Endodermal cell (in vitro differentiated cells): ENCODE results near the gene WASF3. TPM values are rescaled to one million over a fixed set of nuclear protein-coding genes. Genes with fewer than 3 reads are reported as not detected.

Experiments
- DNase-seq: peaks from one replicate; pipeline ENCODE4 v3.0.0-alpha.2; 2017
- H3K27ac ChIP-seq: 2 replicates; pipeline ENCODE4 v1.5.1; 2013; ENCODE audit warnings: mild to moderate bottlenecking, low read depth, low read length, moderate library complexity
- H3K27me3 ChIP-seq: 2 replicates; pipeline ENCODE4 v1.6.1; 2013; ENCODE audit warnings: mild to moderate bottlenecking, low read length, moderate library complexity; ENCODE audit not compliant: insufficient read depth, control insufficient read depth, poor library complexity, severe bottlenecking
- H3K36me3 ChIP-seq: 2 replicates; pipeline ENCODE4 v1.7.0; 2013; ENCODE audit warnings: mild to moderate bottlenecking, low read length, moderate library complexity; ENCODE audit not compliant: control insufficient read depth, insufficient read depth
- H3K4me1 ChIP-seq: one replicate; pipeline ENCODE4 v1.7.0; 2013; ENCODE audit warnings: low read length; ENCODE audit not compliant: control insufficient read depth, insufficient read depth
- H3K4me3 ChIP-seq: 2 replicates; pipeline ENCODE4 v1.5.1; 2013; ENCODE audit warnings: mild to moderate bottlenecking, low read length, moderate library complexity
- H3K9ac ChIP-seq: 2 replicates; pipeline ENCODE4 v1.6.1; 2013; ENCODE audit warnings: mild to moderate bottlenecking, low read length, moderate library complexity; ENCODE audit not compliant: poor library complexity, severe bottlenecking; ENCODE audit errors: extremely low read depth
- H3K9me3 ChIP-seq: 2 replicates; pipeline ENCODE4 v1.6.1; 2013; ENCODE audit warnings: mild to moderate bottlenecking, low read length, moderate library complexity; ENCODE audit not compliant: control insufficient read depth
- H3K27ac Mint-ChIP-seq: 2 replicates; pipeline ENCODE4 v1.8.0; 2020; ENCODE audit warnings: mixed read lengths
- H3K27me3 Mint-ChIP-seq: 2 replicates; pipeline ENCODE4 v1.8.0; 2021; ENCODE audit warnings: mild to moderate bottlenecking, mixed read lengths; ENCODE audit not compliant: insufficient read depth
- H3K36me3 Mint-ChIP-seq: 2 replicates; pipeline ENCODE4 v1.8.0; 2020; ENCODE audit warnings: low read depth, mixed read lengths
- H3K4me1 Mint-ChIP-seq: 2 replicates; pipeline ENCODE4 v1.8.0; 2020; ENCODE audit warnings: mixed read lengths
- H3K4me3 Mint-ChIP-seq: 2 replicates; pipeline ENCODE4 v1.8.0; 2020; ENCODE audit warnings: mild to moderate bottlenecking, moderate library complexity, mixed read lengths
- H3K9me3 Mint-ChIP-seq: 2 replicates; pipeline ENCODE4 v1.8.0; 2020; ENCODE audit warnings: mild to moderate bottlenecking, mixed read lengths
- WGBS, 2 experiments: methylation state at CpG; one replicate each; pipeline versions ENCODE4 v1.1.5 to v1.1.7; 2013; ENCODE audit warnings: missing lambda C conversion rate in 2 of 2, mixed read lengths in 1 of 2; ENCODE audit not compliant: insufficient coverage in 1 of 2, insufficient read length in 1 of 2; 5-methylcytosine and 5-hydroxymethylcytosine counted together
- total RNA-seq, 2 donors: library from RNA; stranded (reverse); fragmentation: NEBNext Ultra II Directional in 1 of 2; extraction: Animal tissue kit (Norgen Biotek cat#: 25700) in 1 of 2; gene quantifications; 2 replicates in 1 of 2; 3 replicates in 1 of 2; pipeline ENCODE4 v1.2.1, GENCODE V29; 2021
- TF ChIP-seq, protein P1 (sequence below): fragments of 200-600 bp; sonication (generic); conservative IDR thresholded peaks from 2 replicates; pipeline ENCODE4 v1.5.0; 2021; ENCODE audit warnings: antibody characterized with exemption, mild to moderate bottlenecking

Gene WASF3
- total RNA-seq, 2 donors from 2014 or later: 20.5 to 32.6 TPM

DNA sequence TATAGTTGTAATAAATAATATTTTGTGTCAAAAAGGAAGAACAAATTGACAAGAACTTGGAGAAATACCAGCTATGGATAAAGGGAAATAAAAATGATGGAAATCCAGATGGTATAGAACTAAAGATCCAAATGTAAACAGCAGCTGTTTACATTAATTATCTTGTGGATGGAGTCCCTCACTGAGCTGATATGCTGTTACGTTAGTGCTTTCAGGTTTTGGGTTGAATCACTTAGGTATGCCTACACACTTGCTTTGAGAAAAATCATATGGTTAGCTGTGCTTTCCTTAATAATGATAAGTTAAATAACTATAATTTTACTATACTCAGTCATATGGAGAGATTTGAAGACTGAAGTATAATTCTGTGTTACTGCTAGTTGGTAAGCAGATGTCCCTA lies 27.7 kb downstream of the WASF3 start:
- H3K27me3 ChIP-seq: no peaks in the 10 kb centered on the region
- H3K4me1 Mint-ChIP-seq: peaks cover 19% of the 10 kb centered on the region

DNA sequence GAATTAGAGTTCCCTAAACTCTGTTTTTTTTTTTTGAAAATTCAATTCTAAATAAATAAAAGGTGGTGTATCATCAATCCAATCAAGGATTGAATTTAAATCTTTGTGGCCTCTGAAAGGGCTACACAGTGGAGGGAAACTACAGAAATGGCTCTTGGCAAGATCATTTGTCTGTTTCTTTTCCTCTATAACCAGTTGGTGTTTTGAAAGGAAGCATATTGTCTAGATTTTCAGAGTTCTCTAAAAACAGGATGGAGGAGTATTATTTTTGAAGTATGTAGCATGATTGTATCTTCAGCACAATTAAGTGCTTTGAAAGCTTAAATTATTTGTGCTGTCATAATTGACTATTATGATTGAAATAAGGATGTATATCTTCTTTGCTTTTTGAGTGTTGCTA lies 29.8 kb downstream of the WASF3 start:
- no peak overlapping the region for H3K27ac ChIP-seq
- DNase-seq: no peak
- Mint-ChIP-seq H3K4me1 (peaks cover 31% of the 10 kb centered on the region), H3K4me3 (no peak overlapping the region), H3K9me3 (no peaks in the 10 kb centered on the region), H3K27me3 (peaks cover 2% of the 10 kb centered on the region), H3K27ac (no peak overlapping the region), H3K36me3 (no peaks in the 10 kb centered on the region)
- TF ChIP-seq, protein P1, sequence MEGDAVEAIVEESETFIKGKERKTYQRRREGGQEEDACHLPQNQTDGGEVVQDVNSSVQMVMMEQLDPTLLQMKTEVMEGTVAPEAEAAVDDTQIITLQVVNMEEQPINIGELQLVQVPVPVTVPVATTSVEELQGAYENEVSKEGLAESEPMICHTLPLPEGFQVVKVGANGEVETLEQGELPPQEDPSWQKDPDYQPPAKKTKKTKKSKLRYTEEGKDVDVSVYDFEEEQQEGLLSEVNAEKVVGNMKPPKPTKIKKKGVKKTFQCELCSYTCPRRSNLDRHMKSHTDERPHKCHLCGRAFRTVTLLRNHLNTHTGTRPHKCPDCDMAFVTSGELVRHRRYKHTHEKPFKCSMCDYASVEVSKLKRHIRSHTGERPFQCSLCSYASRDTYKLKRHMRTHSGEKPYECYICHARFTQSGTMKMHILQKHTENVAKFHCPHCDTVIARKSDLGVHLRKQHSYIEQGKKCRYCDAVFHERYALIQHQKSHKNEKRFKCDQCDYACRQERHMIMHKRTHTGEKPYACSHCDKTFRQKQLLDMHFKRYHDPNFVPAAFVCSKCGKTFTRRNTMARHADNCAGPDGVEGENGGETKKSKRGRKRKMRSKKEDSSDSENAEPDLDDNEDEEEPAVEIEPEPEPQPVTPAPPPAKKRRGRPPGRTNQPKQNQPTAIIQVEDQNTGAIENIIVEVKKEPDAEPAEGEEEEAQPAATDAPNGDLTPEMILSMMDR: no peak
- no peaks in the 10 kb centered on the region for H3K4me1 ChIP-seq
- no peaks in the 10 kb centered on the region for H3K27me3 ChIP-seq
- no peak overlapping the region for H3K4me3 ChIP-seq
- H3K9ac ChIP-seq: no peak overlapping the region
- no peaks in the 10 kb centered on the region for H3K9me3 ChIP-seq
- no peaks in the 10 kb centered on the region for H3K36me3 ChIP-seq

More for the DNA sequence above, 27.7 kb downstream of the WASF3 start:
- H3K27ac Mint-ChIP-seq: no peak overlapping the region
- no peak overlapping the region for H3K4me3 Mint-ChIP-seq
- H3K9me3 Mint-ChIP-seq: no peaks in the 10 kb centered on the region
- DNase-seq: no peak
- H3K4me3 ChIP-seq: no peak overlapping the region
- WGBS, 2 experiments: 86 to 100% methylated on average over 1 of the region's 1 CpG
- no peak overlapping the region for H3K27ac ChIP-seq
- H3K36me3 Mint-ChIP-seq: no peaks in the 10 kb centered on the region
- H3K4me1 ChIP-seq: no peaks in the 10 kb centered on the region
- H3K9me3 ChIP-seq: no peaks in the 10 kb centered on the region
- peaks cover 2% of the 10 kb centered on the region for H3K27me3 Mint-ChIP-seq
- no peak overlapping the region for H3K9ac ChIP-seq
- TF ChIP-seq, protein P1: no peak
- H3K36me3 ChIP-seq: no peaks in the 10 kb centered on the region

DNA sequence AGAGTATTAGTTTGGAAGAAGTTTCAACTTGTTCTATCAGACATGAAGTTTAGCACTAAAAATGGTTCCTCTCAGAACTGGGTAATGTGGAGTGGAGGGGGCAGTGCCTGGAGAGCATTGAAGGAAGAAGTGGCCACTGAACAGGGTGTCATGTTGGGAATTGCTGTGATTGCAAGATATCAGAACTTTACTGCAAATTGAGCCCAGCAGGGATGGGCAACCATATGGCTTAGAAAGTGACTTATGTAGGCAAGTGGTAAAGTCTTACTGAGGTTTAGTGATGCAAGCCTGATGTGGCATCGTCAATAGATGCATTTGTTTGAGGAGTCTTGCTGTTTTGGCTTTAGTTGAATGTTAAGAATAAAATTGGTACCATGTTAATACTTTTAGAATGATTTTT lies 31.7 kb downstream of the WASF3 start:
- DNase-seq: no peak
- Histone ChIP-seq H3K4me1 (no peaks in the 10 kb centered on the region), H3K9me3 (no peaks in the 10 kb centered on the region), H3K27ac (no peak overlapping the region), H3K9ac (no peak overlapping the region), H3K27me3 (no peaks in the 10 kb centered on the region), H3K36me3 (no peaks in the 10 kb centered on the region), H3K4me3 (no peak overlapping the region)
- Mint-ChIP-seq H3K36me3 (no peaks in the 10 kb centered on the region), H3K4me1 (peaks cover 21% of the 10 kb centered on the region), H3K27me3 (peaks cover 2% of the 10 kb centered on the region), H3K9me3 (no peaks in the 10 kb centered on the region), H3K27ac (no peak overlapping the region), H3K4me3 (no peak overlapping the region)
- WGBS, 2 experiments: 86% methylated on average over 1 of the region's 1 CpG; no CpG with 5 or more reads in 1 of the 2 experiments
- TF ChIP-seq, protein P1: no peak
